Measurements from ENCODE around the gene ULK4.

Gene ULK4

DNA sequence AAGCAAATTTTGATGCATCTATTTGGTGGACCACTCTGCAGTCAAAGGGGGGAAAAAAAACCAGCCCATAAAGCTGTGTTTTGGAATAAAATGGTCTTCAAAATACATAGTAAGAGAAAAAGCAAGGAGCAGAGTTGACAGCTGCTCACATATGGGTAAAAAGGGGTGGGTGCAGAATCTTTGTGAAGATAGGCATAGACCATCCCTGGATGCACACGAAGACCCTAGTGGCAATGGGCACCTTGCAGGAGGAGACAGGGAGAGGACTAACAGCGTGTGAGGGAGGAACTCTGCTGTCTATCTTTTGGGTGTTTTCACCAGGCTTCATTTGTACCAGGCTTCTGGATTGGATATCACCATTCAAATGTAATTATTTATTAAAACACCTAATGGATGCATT is 718.7 kb downstream of the ULK4 start:
- no peak overlapping the region for H3K4me3 ChIP-seq (ENCODE audit: low read length)
- TF ChIP-seq, protein P1, sequence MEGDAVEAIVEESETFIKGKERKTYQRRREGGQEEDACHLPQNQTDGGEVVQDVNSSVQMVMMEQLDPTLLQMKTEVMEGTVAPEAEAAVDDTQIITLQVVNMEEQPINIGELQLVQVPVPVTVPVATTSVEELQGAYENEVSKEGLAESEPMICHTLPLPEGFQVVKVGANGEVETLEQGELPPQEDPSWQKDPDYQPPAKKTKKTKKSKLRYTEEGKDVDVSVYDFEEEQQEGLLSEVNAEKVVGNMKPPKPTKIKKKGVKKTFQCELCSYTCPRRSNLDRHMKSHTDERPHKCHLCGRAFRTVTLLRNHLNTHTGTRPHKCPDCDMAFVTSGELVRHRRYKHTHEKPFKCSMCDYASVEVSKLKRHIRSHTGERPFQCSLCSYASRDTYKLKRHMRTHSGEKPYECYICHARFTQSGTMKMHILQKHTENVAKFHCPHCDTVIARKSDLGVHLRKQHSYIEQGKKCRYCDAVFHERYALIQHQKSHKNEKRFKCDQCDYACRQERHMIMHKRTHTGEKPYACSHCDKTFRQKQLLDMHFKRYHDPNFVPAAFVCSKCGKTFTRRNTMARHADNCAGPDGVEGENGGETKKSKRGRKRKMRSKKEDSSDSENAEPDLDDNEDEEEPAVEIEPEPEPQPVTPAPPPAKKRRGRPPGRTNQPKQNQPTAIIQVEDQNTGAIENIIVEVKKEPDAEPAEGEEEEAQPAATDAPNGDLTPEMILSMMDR (conservative IDR thresholded peaks at IDR 0.05; ENCODE audit: low read depth, low read length) = no peak
- DNase-seq (ENCODE audit: low read depth) = no peak

DNA sequence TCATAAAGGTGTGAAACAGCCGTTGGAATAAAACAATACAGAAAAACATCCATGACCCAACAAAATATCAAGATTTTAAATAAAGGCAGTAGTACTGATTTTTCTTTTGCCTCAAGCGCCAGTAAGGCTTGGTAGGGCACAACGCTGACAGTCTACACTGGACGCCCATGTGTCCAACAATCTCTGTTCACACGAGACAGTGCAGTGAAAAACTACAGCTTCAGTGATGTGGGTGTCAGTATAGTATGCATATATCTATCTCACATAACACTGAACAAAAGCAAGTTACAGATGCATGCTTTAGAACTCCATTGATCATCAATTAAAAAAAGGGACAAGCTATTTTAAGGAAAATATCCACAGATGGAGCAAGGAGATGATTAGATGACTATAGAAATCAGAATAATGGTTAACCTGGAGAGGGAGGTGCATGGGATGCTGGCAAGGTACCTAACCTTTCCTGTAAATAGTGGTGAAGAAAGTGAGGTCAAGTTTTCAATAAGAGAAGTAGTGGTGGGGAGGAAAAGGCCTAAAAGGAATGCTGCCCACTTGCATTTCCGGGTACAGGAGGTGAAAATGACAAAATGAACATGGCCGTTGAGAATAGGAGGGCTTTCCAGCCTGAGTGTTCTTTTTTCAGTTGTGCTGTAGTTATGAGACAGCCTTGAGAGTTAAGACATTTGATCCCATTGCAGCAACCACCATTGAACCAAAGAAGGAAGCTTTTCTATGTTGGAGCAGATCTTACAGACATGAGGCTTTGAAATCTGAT is 719.9 kb downstream of the ULK4 start:
- no peak overlapping the region for H3K4me3 ChIP-seq (ENCODE audit: low read length)
- DNase-seq (ENCODE audit: low read depth) = no peak
- TF ChIP-seq, protein P1 (conservative IDR thresholded peaks at IDR 0.05; ENCODE audit: low read depth, low read length) = no peak

DNA sequence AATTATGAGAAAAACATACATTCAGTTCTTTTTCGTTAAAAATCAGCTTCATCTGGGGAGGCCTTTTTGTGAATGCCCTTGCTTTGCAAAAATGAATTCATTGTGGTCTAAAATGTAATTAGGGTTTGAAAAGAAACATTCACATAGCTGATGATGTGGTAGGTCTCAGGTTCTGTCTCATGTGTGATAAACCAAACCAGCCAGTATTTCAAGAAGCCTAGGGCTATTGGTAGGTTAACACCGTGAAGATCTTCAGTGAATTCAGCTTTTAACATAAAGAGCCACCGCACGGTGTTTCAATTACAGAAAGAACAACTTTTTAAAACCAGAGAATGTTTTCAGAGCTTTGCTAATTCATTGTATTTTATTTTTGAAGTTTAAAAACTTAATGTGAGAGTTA is 720.7 kb downstream of the ULK4 start:
- no peak for DNase-seq (ENCODE audit: low read depth)
- TF ChIP-seq, protein P1 (conservative IDR thresholded peaks at IDR 0.05; ENCODE audit: low read depth, low read length) = no peak

DNA sequence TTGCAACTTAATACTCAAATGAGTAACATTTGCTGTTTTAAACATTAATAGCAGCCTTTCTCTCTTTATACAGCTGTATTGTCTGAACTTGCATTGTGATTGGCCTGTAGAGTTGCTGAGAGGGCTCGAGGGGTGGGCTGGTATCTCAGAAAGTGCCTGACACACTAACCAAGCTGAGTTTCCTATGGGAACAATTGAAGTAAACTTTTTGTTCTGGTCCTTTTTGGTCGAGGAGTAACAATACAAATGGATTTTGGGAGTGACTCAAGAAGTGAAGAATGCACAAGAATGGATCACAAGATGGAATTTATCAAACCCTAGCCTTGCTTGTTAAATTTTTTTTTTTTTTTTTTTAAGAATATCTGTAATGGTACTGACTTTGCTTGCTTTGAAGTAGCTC is 722.3 kb downstream of the ULK4 start:
- DNase-seq (ENCODE audit: low read depth) = no peak
- H3K4me3 ChIP-seq (ENCODE audit: low read length) = no peak overlapping the region
- TF ChIP-seq, protein P1 (conservative IDR thresholded peaks at IDR 0.05; ENCODE audit: low read depth, low read length) = no peak

More for the DNA sequence above, 720.7 kb downstream of the ULK4 start:
- H3K4me3 ChIP-seq (ENCODE audit: low read length) = no peak overlapping the region

DNA sequence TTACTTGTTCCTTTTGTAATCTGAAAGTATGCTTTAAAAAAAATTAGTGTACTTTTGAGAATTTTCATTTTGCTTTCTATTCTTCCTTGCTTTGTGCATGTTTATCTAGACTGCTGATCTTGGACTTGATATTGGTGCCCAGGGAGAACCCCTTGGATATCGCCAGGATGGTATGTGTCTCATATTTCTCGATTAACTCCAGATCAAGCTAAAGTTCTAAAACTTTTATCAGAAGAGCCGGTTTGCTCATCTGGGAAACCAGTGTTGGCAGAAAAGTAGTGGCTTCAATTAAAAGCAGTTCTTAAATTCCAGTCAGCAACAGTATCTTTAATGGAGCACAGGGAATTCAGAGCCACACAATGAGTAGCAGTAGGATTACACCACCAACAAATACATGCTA is 724.0 kb downstream of the ULK4 start:
- TF ChIP-seq, protein P1 (conservative IDR thresholded peaks at IDR 0.05; ENCODE audit: low read depth, low read length) = no peak
- no peak overlapping the region for H3K4me3 ChIP-seq (ENCODE audit: low read length)
- DNase-seq (ENCODE audit: low read depth) = no peak

DNA sequence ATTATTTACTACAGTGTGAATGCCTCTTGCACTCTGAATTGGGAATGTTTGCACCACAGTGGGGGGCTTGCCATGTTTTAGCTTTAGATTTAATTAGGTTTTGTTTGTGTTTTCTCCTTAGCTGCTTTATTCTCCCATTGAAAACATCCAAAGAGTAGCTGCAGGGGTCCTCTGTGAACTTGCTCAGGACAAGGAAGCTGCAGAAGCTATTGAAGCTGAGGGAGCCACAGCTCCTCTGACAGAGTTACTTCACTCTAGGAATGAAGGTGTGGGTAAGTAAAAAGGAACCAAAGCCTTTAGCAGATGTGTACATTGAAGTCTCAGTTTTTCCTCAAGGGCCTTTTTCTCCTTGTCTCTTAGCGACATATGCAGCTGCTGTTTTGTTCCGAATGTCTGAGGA is 725.7 kb downstream of the ULK4 start:
- TF ChIP-seq, protein P1 (conservative IDR thresholded peaks at IDR 0.05; ENCODE audit: low read depth, low read length) = no peak
- no peak overlapping the region for H3K4me3 ChIP-seq (ENCODE audit: low read length)
- DNase-seq (ENCODE audit: low read depth) = no peak
